GM10266 (cell line): ENCODE results near the gene PSMD8.
A peak's percentile ranks its signal among the peaks of the same experiment; 100 is the strongest.

ENCODE experiments used
- DNase-seq: peaks from one replicate; pipeline ENCODE4 v3.0.0; 2012; ENCODE audit errors: extremely low spot score
- TF ChIP-seq, protein P1 (sequence below): IDR thresholded peaks from 2 replicates; pipeline ENCODE4 v1.5.1; 2012; ENCODE audit warnings: mild to moderate bottlenecking, low read depth; ENCODE audit not compliant: control insufficient read depth, insufficient read depth; ENCODE audit errors: missing control alignments

The PSMD8 gene

DNA sequence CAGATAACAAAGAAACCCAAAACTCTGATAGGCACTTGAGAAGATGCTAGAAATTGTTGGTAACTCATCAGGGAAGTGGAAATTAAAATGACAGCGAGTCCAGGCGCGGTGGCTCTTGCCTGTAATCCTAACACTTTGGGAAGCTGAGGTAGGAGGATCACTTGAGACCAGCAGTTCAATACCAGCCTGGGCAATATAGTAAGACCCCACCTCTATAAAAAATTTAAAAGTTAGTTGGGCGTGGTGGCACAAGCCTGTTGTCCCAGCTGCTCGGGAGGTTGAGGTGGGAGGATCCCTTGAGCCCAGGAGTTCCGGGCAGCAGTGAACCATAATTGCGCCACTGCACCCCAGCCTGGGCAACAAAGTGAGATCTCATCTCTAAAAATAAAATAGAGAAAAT is 56.6 kb downstream of the PSMD8 start:
- DNase-seq, result no peak
- TF ChIP-seq, protein P1, sequence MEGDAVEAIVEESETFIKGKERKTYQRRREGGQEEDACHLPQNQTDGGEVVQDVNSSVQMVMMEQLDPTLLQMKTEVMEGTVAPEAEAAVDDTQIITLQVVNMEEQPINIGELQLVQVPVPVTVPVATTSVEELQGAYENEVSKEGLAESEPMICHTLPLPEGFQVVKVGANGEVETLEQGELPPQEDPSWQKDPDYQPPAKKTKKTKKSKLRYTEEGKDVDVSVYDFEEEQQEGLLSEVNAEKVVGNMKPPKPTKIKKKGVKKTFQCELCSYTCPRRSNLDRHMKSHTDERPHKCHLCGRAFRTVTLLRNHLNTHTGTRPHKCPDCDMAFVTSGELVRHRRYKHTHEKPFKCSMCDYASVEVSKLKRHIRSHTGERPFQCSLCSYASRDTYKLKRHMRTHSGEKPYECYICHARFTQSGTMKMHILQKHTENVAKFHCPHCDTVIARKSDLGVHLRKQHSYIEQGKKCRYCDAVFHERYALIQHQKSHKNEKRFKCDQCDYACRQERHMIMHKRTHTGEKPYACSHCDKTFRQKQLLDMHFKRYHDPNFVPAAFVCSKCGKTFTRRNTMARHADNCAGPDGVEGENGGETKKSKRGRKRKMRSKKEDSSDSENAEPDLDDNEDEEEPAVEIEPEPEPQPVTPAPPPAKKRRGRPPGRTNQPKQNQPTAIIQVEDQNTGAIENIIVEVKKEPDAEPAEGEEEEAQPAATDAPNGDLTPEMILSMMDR, result no peak

DNA sequence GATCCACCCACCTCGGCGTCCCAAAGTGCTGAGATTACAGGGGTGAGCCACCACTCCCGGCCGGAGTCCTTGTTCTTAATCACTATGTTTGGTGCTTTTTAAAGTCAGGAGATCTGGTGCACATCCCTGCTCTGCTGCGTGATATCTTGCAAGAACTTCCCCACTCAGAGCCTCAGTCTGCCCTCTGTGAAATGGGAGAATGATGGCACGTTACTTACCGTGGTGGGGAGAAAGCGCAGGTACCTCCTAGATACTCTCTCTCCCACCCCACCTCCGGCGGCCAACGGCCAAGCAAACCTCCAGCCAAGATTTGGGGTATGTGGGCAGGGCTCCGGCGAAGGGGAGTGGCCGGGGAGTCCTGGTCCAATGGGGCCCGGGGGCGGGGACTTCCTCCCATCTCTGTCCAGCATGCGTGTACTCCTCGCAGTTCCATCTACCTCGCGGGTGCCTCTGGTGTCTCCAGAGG is 58.9 kb downstream of the PSMD8 start, which contains the start of gene RYR1:
Gene RYR1, plus strand, starts transcription at position 424 of the 466 bp plus-strand sequence. CDS start 139 bp downstream, outside the sequence.
- TF ChIP-seq, protein P1, result no peak
- DNase-seq, result peak; percentile 67
